Body of pancreas (tissue), 4 donors: ENCODE measurements around the gene CEP97.

Experiments
- POLR2A ChIP-seq, 3 donors: fragments of 450-650 bp; IDR thresholded peaks; one replicate each; pipeline ENCODE4 v1.6.1; 2016; ENCODE audit warnings: antibody characterized with exemption in 3 of 3, mild to moderate bottlenecking in 2 of 3
- TF ChIP-seq, protein P1 (sequence below), 7 experiments: fragments of 450-650 bp in 4 of 7; fragments of 200-600 bp in 3 of 7; sonication (generic) in 3 of 7; IDR thresholded peaks; one replicate each; pipeline ENCODE4 v1.5.1; 2016 to 2019; ENCODE audit warnings: antibody characterized with exemption in 7 of 7

DNA sequence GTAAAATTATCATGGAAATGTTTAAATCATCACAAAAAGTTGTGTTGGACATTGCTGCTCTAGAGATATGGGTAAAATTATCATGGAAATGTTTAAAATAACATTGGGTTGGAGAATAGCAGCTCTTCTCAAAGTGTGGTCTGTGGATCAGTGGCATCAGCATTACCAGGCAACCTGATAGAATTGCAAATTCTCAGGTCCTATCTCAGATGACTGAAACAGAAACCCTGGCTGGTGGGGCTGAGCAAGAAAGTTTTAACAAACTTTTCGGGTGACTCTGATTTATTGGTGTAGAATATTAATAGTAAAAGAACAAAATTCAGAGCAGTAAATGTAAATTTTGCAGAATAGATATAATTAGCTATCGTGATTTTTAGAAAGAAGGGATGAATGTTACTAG, 83.5 kb downstream of the CEP97 start:
- TF ChIP-seq, protein P1, sequence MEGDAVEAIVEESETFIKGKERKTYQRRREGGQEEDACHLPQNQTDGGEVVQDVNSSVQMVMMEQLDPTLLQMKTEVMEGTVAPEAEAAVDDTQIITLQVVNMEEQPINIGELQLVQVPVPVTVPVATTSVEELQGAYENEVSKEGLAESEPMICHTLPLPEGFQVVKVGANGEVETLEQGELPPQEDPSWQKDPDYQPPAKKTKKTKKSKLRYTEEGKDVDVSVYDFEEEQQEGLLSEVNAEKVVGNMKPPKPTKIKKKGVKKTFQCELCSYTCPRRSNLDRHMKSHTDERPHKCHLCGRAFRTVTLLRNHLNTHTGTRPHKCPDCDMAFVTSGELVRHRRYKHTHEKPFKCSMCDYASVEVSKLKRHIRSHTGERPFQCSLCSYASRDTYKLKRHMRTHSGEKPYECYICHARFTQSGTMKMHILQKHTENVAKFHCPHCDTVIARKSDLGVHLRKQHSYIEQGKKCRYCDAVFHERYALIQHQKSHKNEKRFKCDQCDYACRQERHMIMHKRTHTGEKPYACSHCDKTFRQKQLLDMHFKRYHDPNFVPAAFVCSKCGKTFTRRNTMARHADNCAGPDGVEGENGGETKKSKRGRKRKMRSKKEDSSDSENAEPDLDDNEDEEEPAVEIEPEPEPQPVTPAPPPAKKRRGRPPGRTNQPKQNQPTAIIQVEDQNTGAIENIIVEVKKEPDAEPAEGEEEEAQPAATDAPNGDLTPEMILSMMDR (IDR thresholded peaks at IDR 0.05) = no peak
- no peak for TF ChIP-seq POLR2A (IDR thresholded peaks at IDR 0.05)
